ENCODE results near the gene CELA1.

Gene CELA1

DNA sequence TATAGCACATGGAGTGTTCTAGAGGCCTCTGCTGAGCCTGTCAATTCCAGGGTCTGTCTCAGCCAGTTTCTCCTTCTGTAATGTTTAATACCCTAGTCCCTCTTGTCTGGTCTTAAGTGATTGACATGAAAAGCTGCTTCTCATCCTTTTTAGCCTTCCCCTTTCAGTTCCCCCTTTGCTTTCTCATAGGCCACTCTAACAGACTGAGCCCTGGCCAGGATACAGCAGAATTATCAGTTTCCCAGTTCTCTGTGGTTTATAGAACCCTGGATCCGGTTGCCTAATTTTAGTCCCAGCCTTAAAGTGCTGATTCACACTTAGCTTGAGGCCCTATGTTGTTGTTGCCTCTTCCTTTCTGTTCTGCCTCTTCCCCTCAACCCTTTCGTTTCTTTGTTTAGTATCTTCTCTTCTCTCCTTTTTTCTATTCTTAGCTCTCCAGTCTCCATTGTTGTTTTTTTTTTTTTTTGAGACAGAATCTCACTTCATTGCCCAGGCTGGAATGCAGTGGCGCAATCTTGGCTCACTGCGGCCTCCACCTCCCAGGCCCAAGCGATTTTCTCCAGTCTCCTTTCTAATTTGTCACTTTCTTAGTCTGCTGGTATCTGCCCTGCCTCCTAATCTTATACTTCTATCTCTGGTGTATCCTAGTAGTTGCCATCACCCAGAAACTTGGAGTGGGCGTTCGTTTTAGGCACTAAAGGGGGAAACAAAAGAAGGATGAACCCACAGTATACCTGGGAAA, 19.6 kb downstream of the CELA1 start:
- Histone ChIP-seq H3K9me3 (ENCODE audit: insufficient read depth, low read length) (no peaks in the 10 kb centered on the region), H3K9ac (ENCODE audit: insufficient read length, low read depth) (peak overlapping the region; percentile 34), H3K4me3 (ENCODE audit: insufficient read length, low read depth) (no peak overlapping the region), H3K4me1 (ENCODE audit: insufficient read depth, insufficient read length) (peaks cover 11% of the 10 kb centered on the region), H3K36me3 (ENCODE audit: insufficient read depth, insufficient read length, low read length) (no peaks in the 10 kb centered on the region), H3K27me3 (ENCODE audit: insufficient read depth, insufficient read length) (no peaks in the 10 kb centered on the region)
- no peak for DNase-seq (ENCODE audit: low read depth, low spot score)
- no peak for TF ChIP-seq ZNF274 (IDR thresholded peaks at IDR 0.05; ENCODE audit: low read depth, low read length)
- TF ChIP-seq SUZ12 (IDR thresholded peaks at IDR 0.05; ENCODE audit: extremely low read depth, insufficient read depth, insufficient read length), result no peak
- TF ChIP-seq YY1 (IDR thresholded peaks at IDR 0.05; ENCODE audit: insufficient read depth, insufficient read length), result no peak

DNA sequence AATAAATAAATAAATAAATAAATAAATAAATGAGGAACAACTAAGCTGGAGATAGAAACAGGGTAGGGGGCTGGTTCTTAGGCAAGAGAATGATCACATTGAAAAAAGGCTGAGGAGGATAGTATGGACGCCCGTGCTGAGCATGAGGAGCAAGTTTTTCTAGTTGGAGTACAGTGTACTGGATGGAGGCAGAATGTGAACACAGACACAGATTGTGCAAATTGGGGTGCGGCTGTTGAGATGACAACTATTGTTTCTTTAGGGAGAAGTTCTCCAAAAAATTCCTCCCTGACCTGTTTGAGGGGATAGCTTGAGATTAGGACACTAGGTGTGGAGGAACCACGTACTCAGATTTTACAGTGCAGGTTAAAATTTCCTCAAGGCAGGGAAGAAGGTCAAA, 21.5 kb downstream of the CELA1 start:
- H3K36me3 ChIP-seq (ENCODE audit: insufficient read depth, insufficient read length, low read length), result no peaks in the 10 kb centered on the region
- no peak overlapping the region for H3K4me3 ChIP-seq (ENCODE audit: insufficient read length, low read depth)
- no peak for DNase-seq (ENCODE audit: low read depth, low spot score)
- H3K9me3 ChIP-seq (ENCODE audit: insufficient read depth, low read length), result no peaks in the 10 kb centered on the region
- H3K9ac ChIP-seq (ENCODE audit: insufficient read length, low read depth), result no peak overlapping the region
- no peaks in the 10 kb centered on the region for H3K27me3 ChIP-seq (ENCODE audit: insufficient read depth, insufficient read length)
- H3K4me1 ChIP-seq (ENCODE audit: insufficient read depth, insufficient read length), result peaks cover 15% of the 10 kb centered on the region
- TF ChIP-seq ZNF274 (IDR thresholded peaks at IDR 0.05; ENCODE audit: low read depth, low read length), result no peak
- TF ChIP-seq SUZ12 (IDR thresholded peaks at IDR 0.05; ENCODE audit: extremely low read depth, insufficient read depth, insufficient read length), result no peak
- no peak for TF ChIP-seq YY1 (IDR thresholded peaks at IDR 0.05; ENCODE audit: insufficient read depth, insufficient read length)

DNA sequence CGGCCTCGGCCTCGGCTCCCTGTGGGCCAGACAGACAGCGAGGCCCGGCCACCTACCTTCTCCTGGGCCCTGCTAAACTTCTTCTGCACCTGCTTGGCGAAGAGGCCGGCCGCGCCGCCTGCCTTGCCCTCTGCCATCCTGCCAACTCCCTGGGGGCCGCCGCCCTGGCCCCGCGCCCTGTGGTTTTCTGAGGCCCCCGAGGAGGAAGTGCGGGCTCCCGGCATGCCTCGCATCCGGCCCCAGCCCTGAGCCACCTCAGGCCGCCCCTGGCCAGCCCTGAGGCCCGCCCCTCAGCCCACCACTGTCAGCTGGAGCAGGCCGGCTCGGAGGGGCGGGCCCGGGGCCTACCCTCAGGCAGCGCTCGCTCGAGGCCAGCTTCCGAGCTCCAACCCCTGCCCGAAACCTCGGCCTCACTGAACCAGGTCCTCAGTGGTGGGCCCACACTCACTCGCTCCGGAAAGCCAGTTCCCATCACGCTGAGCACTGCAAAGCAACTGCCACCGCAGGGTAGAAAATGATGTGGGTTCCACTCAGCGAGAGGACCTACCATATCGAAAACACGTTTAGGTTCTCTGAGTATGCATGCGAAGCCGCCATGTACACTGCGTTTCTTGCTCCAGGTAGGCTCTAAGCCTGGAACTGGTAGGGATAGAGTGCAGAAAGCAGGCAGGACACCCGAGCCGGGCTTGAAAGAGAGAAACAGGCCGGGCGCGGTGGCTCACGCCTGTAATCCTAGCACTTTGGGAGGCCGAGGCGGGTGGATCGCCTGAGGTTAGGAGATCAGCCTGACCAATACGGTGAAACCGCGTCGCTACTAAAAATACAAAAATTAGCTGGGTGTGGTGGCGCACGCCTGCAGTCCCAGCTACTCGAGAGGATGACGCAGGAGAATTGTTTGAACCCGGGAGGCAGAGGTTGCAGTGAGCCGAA, 22.2 kb downstream of the CELA1 start, which contains the start of gene BIN2:
TSS of gene BIN2 (minus strand) at position 209 of the 930 bp plus-strand sequence. CDS start at position 137, 72 bp downstream.
- no peak within 1 kb of the TSS for H3K9ac ChIP-seq (ENCODE audit: insufficient read length, low read depth)
- no peaks in the 10 kb centered on the region for H3K27me3 ChIP-seq (ENCODE audit: insufficient read depth, insufficient read length)
- DNase-seq (ENCODE audit: low read depth, low spot score), result no peak
- H3K4me1 ChIP-seq (ENCODE audit: insufficient read depth, insufficient read length), result peaks cover 11% of the 10 kb centered on the region
- no peaks in the 10 kb centered on the region for H3K9me3 ChIP-seq (ENCODE audit: insufficient read depth, low read length)
- H3K4me3 ChIP-seq (ENCODE audit: insufficient read length, low read depth), result no peak within 1 kb of the TSS
- TF ChIP-seq YY1 (IDR thresholded peaks at IDR 0.05; ENCODE audit: insufficient read depth, insufficient read length) (no peak), ZNF274 (IDR thresholded peaks at IDR 0.05; ENCODE audit: low read depth, low read length) (no peak), SUZ12 (IDR thresholded peaks at IDR 0.05; ENCODE audit: extremely low read depth, insufficient read depth, insufficient read length) (no peak)
- no peaks in the 10 kb centered on the region for H3K36me3 ChIP-seq (ENCODE audit: insufficient read depth, insufficient read length, low read length)

DNA sequence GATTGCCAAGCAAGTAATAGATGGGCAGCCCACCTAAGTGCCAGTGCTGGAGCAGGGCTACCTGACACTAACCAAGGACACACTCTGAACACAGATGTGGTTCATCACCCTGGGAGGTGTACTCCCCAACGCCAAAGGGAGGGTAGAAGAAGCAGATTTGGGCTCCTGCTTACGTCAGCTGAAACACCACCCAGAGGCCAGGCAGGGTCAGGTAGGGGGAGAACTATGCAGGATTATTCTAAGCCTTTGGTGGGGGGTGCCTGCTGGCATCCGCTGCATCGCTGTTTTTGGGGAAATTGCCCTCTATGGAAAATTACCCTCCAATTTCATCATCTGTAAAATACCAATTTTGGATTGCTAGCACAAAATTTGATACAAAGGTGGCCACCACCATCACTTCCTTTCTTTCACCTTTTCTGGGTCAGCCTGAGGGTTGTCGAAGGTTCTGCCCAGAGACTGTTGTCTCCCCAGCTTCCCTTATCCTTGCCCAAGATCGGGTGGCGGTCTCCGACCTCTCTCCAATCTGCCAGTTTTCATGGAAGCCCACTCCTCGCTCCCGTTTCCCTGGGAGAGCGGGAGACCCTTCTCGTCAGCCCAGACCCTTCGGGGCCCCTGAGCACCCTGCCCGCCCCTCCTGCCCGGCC, 23.0 kb downstream of the CELA1 start:
- TF ChIP-seq ZNF274 (IDR thresholded peaks at IDR 0.05; ENCODE audit: low read depth, low read length) (no peak), YY1 (IDR thresholded peaks at IDR 0.05; ENCODE audit: insufficient read depth, insufficient read length) (no peak), SUZ12 (IDR thresholded peaks at IDR 0.05; ENCODE audit: extremely low read depth, insufficient read depth, insufficient read length) (no peak)
- Histone ChIP-seq H3K4me1 (ENCODE audit: insufficient read depth, insufficient read length) (peaks cover 10% of the 10 kb centered on the region), H3K27me3 (ENCODE audit: insufficient read depth, insufficient read length) (no peaks in the 10 kb centered on the region), H3K36me3 (ENCODE audit: insufficient read depth, insufficient read length, low read length) (no peaks in the 10 kb centered on the region), H3K4me3 (ENCODE audit: insufficient read length, low read depth) (no peak overlapping the region), H3K9me3 (ENCODE audit: insufficient read depth, low read length) (no peaks in the 10 kb centered on the region), H3K9ac (ENCODE audit: insufficient read length, low read depth) (no peak overlapping the region)
- DNase-seq (ENCODE audit: low read depth, low spot score), result no peak

DNA sequence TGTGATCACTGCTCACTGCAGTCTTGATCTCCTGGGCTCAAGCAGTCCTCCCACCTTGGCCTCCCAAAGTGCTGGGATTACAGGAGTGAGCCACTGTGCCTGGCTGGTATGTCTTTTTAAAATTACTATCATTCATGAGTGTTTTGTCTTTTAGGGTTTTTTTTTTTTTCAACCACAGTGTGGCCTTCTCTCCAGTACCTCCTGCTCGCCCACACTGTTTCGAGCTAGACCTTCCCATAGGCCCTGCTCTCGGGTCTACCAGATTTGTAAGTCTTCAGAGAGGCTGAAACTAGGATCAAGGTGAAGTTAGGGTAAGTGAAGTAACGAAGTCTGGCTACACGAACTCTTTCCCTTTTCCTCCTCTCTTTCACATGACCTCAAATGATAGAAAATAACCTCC, 24.0 kb downstream of the CELA1 start:
- Histone ChIP-seq H3K36me3 (ENCODE audit: insufficient read depth, insufficient read length, low read length) (no peaks in the 10 kb centered on the region), H3K4me3 (ENCODE audit: insufficient read length, low read depth) (no peak overlapping the region), H3K9me3 (ENCODE audit: insufficient read depth, low read length) (no peaks in the 10 kb centered on the region), H3K4me1 (ENCODE audit: insufficient read depth, insufficient read length) (peaks cover 13% of the 10 kb centered on the region), H3K9ac (ENCODE audit: insufficient read length, low read depth) (no peak overlapping the region), H3K27me3 (ENCODE audit: insufficient read depth, insufficient read length) (no peaks in the 10 kb centered on the region)
- DNase-seq (ENCODE audit: low read depth, low spot score), result no peak
- no peak for TF ChIP-seq SUZ12 (IDR thresholded peaks at IDR 0.05; ENCODE audit: extremely low read depth, insufficient read depth, insufficient read length)
- TF ChIP-seq YY1 (IDR thresholded peaks at IDR 0.05; ENCODE audit: insufficient read depth, insufficient read length), result no peak
- no peak for TF ChIP-seq ZNF274 (IDR thresholded peaks at IDR 0.05; ENCODE audit: low read depth, low read length)

DNA sequence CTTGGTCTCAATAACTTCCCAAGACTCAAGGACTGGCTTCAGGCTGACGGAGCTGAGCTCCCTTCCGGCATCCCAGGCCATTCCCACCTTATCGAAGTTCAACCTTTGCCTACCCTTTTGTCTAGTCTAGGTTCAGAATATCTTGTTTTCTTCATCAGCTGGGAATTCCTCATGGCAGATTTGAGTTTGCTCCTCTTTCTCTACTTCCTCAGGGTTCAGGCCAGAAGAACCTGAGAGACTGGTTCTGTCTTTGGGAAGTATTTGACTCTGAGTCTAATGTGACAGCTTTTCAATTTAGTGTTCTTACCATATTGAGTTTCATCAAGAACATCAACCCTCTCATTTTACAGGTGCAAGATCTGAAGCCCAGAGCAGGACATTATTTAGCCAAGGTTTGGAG, 24.6 kb downstream of the CELA1 start:
- Histone ChIP-seq H3K36me3 (ENCODE audit: insufficient read depth, insufficient read length, low read length) (no peaks in the 10 kb centered on the region), H3K4me1 (ENCODE audit: insufficient read depth, insufficient read length) (peaks cover 13% of the 10 kb centered on the region), H3K27me3 (ENCODE audit: insufficient read depth, insufficient read length) (no peaks in the 10 kb centered on the region), H3K9ac (ENCODE audit: insufficient read length, low read depth) (peak overlapping the region; percentile 16), H3K9me3 (ENCODE audit: insufficient read depth, low read length) (no peaks in the 10 kb centered on the region), H3K4me3 (ENCODE audit: insufficient read length, low read depth) (no peak overlapping the region)
- TF ChIP-seq YY1 (IDR thresholded peaks at IDR 0.05; ENCODE audit: insufficient read depth, insufficient read length) (no peak), SUZ12 (IDR thresholded peaks at IDR 0.05; ENCODE audit: extremely low read depth, insufficient read depth, insufficient read length) (no peak), ZNF274 (IDR thresholded peaks at IDR 0.05; ENCODE audit: low read depth, low read length) (no peak)
- DNase-seq (ENCODE audit: low read depth, low spot score), result no peak

Measured in NT2/D1 (cell line).